Measurements from ENCODE around the gene BEND6.

BEND6 gene

DNA sequence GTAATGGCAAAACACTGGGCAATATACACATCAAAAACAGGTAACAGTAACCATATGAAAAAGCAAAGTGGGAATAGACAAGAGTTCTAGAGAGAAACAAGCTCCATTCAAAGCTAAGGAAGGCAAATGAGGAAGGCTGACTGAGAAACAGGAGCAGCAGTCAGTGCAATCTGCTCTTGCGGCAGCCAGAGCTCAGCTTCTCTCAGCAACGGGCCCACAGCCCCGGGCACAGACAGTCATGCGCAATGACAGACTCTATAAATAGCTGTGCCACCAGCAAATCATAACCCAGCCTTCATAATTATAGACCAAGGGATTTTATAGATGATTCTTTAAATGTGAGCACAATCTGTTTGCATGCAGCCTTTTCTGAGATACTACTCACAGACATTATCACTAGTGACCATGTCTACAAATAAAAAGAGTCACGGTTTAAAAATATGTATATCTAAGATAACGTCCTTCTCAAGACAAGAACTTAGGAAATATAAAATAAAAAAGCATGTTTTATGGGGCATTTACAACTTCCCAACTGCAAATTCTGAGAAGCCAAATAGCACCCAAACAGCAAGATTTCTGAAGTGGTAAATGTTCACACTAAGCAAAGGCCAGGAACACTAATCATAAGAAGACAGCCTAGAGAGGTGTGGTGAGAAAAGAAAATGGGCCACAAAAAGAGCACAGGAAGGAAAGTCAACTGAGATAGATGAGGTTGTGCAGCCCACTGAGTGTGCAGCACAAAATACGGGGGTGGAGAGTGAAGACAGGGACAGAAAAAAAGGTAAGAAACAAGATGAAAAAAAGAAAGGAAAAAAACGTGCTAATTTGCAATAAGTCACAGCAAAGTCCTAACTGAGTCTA is 39.9 kb upstream of the BEND6 start:
- no peak for DNase-seq (ENCODE audit: extremely low read depth, low read depth)
- H3K4me3 ChIP-seq (replicated peaks; ENCODE audit: low read depth, low read length), result no peak overlapping the region
- no peak for TF ChIP-seq CTCF (IDR thresholded peaks at IDR 0.05; ENCODE audit: low read depth, low read length, missing control alignments)

GRCh38 chr6:56915832-56916231 is 39.1 kb upstream of the BEND6 start:
- no peak for DNase-seq (ENCODE audit: extremely low read depth, low read depth)
- no peak for TF ChIP-seq CTCF (IDR thresholded peaks at IDR 0.05; ENCODE audit: low read depth, low read length, missing control alignments)
- H3K4me3 ChIP-seq (replicated peaks; ENCODE audit: low read depth, low read length), result no peak overlapping the region

DNA sequence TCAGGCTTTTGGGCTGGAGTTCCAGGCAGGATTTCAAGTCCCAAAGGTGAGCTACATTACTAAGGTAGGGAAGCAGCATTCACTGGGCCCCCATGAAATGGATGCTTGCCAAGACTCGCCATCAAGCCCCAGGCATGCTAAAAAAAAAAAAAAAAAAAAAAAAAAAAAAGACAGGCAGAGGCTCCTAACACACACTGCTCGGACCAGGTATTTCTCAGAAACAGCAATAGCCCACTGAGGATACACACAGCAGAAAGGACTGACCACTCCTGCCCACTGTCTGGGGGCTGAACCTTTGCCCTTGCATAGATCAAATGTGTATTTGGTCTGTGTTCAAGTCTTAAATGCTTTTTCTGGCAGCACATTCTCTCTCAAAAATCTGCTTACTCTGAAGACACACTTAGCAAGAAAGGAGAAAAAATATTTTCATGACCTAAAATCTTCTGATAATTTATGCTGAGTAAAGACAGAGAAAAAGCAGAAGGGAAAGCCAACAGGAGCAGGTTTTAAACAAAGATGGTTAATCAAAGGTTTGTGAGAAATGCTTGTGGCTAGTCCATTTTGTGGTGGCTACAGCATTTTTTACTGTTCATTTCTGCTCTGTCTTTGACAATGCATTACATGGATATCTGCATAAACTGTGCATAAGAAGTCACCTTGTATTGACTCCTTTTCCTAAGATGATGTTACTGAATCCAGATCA is 37.9 kb upstream of the BEND6 start:
- DNase-seq (ENCODE audit: extremely low read depth, low read depth), result no peak
- no peak for TF ChIP-seq CTCF (IDR thresholded peaks at IDR 0.05; ENCODE audit: low read depth, low read length, missing control alignments)

GRCh38 chr6:56922645-56923044 is 32.3 kb upstream of the BEND6 start:
- H3K4me3 ChIP-seq (replicated peaks; ENCODE audit: low read depth, low read length), result no peak overlapping the region
- TF ChIP-seq CTCF (IDR thresholded peaks at IDR 0.05; ENCODE audit: low read depth, low read length, missing control alignments), result no peak
- no peak for DNase-seq (ENCODE audit: extremely low read depth, low read depth)

More for the DNA sequence above, 37.9 kb upstream of the BEND6 start:
- no peak overlapping the region for H3K4me3 ChIP-seq (replicated peaks; ENCODE audit: low read depth, low read length)

GRCh38 chr6:56923565-56923964 is 31.3 kb upstream of the BEND6 start:
- no peak for DNase-seq (ENCODE audit: extremely low read depth, low read depth)
- TF ChIP-seq CTCF (IDR thresholded peaks at IDR 0.05; ENCODE audit: low read depth, low read length, missing control alignments), result no peak
- H3K4me3 ChIP-seq (replicated peaks; ENCODE audit: low read depth, low read length), result no peak overlapping the region

GRCh38 chr6:56927538-56928453 is 27.1 kb upstream of the BEND6 start:
- DNase-seq (ENCODE audit: extremely low read depth, low read depth), result no peak
- H3K4me3 ChIP-seq (replicated peaks; ENCODE audit: low read depth, low read length), result no peak overlapping the region
- no peak for TF ChIP-seq CTCF (IDR thresholded peaks at IDR 0.05; ENCODE audit: low read depth, low read length, missing control alignments)

Data from HFF-Myc (cell line).